SU-DHL-6 (cell line): Measurements from ENCODE around the gene TMOD1.

Experiments
- H2AFZ ChIP-seq: fragments of 200-600 bp; sonication (generic); 2 replicates; pipeline ENCODE4 v1.6.1; 2014; ENCODE audit warnings: low read depth, mild to moderate bottlenecking, moderate library complexity, mixed read lengths, antibody characterized with exemption, low read length; ENCODE audit not compliant: severe bottlenecking
- H3F3A ChIP-seq: fragments of 200-600 bp; shearing (Covaris generic); 2 replicates; pipeline ENCODE4 v1.6.0; 2016; ENCODE audit warnings: antibody characterized with exemption, mild to moderate bottlenecking; ENCODE audit not compliant: insufficient read depth
- H3K27ac ChIP-seq: fragments of 200-600 bp; sonication (generic); 2 replicates; pipeline ENCODE4 v1.5.1; 2016; ENCODE audit warnings: low read depth, mild to moderate bottlenecking, low read length, moderate library complexity, mixed read lengths
- H3K27me3 ChIP-seq: fragments of 200-600 bp; sonication (generic), shearing (Covaris generic); 2 replicates; pipeline ENCODE4 v1.6.0; 2014; ENCODE audit warnings: mild to moderate bottlenecking, low read length
- H3K36me3 ChIP-seq: fragments of 200-600 bp; sonication (generic); 2 replicates; pipeline ENCODE4 v1.6.1; 2014; ENCODE audit warnings: mild to moderate bottlenecking, low read length, mixed read lengths
- H3K4me2 ChIP-seq: fragments of 300-600, 200-600 bp; shearing (Covaris generic), sonication (generic); 2 replicates; pipeline ENCODE4 v1.6.0; 2014; ENCODE audit warnings: low read length, low read depth, mild to moderate bottlenecking; ENCODE audit not compliant: poor library complexity, severe bottlenecking
- H3K4me3 ChIP-seq: fragments of 200-600 bp; sonication (generic); 2 replicates; pipeline ENCODE4 v1.5.1; 2014; ENCODE audit warnings: antibody characterized with exemption, low read length, mild to moderate bottlenecking, mixed read lengths; ENCODE audit not compliant: insufficient read depth, poor library complexity, severe bottlenecking
- H3K79me2 ChIP-seq: fragments of 200-600 bp; sonication (generic); 2 replicates; pipeline ENCODE4 v1.6.1; 2014; ENCODE audit warnings: mild to moderate bottlenecking, low read length, moderate library complexity; ENCODE audit not compliant: insufficient read depth
- H3K9ac ChIP-seq: fragments of 200-600 bp; sonication (generic); 2 replicates; pipeline ENCODE4 v1.7.0; 2014; ENCODE audit warnings: mild to moderate bottlenecking, low read length
- H3K9me2 ChIP-seq: fragments of 200-600 bp; sonication (generic); replicated peaks from 2 replicates; pipeline ENCODE4 v1.6.1; 2014; ENCODE audit warnings: low read length; ENCODE audit not compliant: insufficient read depth
- H3K9me3 ChIP-seq: fragments of 200-600 bp; sonication (generic); 2 replicates; pipeline ENCODE4 v1.6.1; 2014; ENCODE audit warnings: low read length, mixed read lengths; ENCODE audit not compliant: insufficient read depth
- H4K20me1 ChIP-seq: fragments of 200-600 bp; sonication (generic); 2 replicates; pipeline ENCODE4 v1.6.1; 2014; ENCODE audit warnings: low read depth, mild to moderate bottlenecking, antibody characterized with exemption, low read length, moderate library complexity, mixed read lengths
- EZH2phosphoT487 ChIP-seq: fragments of 200-600 bp; sonication (generic), shearing (Covaris generic); conservative IDR thresholded peaks from 2 replicates; pipeline ENCODE4 v1.6.1; 2018; ENCODE audit warnings: mild to moderate bottlenecking, antibody characterized with exemption, low read length, moderate library complexity, mixed read lengths
- TF ChIP-seq, protein P1 (sequence below): fragments of 200-600 bp; sonication (generic); IDR thresholded peaks from one replicate; pipeline ENCODE4 v1.5.1; 2017; ENCODE audit warnings: antibody characterized with exemption, mild to moderate bottlenecking, low read length, moderate library complexity; ENCODE audit not compliant: insufficient read depth, poor library complexity, severe bottlenecking

The TMOD1 gene

DNA sequence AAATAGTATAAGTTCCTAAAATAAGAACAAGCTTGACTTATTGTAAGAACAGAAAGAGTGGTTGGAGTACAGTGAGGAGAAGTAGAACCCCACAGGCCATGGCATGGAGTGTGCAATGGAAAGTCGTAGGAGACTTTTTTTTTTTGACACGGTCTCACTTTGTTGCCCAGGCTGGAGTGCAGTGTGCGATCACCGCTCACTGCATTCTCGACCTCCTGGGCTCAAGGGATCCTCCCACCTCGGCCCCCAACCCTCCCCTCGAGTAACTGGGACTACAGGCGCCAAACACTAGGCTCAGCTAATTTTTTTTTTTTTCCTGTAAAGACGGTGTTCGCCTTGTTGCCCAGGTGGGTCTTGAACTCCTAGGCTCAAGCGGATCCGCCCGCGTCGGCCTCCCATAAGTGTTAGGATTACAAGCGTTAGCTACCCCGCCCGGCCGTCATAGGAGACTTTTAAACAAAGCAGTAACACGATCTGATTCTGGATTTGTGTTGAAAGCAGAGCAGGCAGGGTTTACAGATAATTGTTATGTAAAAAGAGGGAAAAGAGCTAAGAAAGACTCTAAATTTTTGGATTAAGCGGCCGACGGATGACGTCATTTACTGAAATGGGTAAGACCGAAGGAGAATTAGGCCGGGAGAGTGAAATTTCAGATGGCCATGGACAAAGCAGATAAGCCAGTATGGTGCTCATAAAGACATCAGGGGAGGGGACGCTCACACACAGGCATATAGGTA, 130.9 kb downstream of the TMOD1 start:
- Histone ChIP-seq H3F3A (no peaks in the 10 kb centered on the region), H2AFZ (peak overlapping the region; percentile 64), H3K9me2 (no peaks in the 10 kb centered on the region), H3K4me3 (peak overlapping the region; percentile 71), H3K27ac (peak overlapping the region; percentile 89), H3K9ac (peak overlapping the region; percentile 96), H3K9me3 (no peaks in the 10 kb centered on the region), H3K27me3 (no peaks in the 10 kb centered on the region), H3K36me3 (no peaks in the 10 kb centered on the region), H3K4me2 (peak overlapping the region; percentile 78), H4K20me1 (peaks cover 18% of the 10 kb centered on the region), H3K79me2 (peaks cover 84% of the 10 kb centered on the region)
- TF ChIP-seq, protein P1, sequence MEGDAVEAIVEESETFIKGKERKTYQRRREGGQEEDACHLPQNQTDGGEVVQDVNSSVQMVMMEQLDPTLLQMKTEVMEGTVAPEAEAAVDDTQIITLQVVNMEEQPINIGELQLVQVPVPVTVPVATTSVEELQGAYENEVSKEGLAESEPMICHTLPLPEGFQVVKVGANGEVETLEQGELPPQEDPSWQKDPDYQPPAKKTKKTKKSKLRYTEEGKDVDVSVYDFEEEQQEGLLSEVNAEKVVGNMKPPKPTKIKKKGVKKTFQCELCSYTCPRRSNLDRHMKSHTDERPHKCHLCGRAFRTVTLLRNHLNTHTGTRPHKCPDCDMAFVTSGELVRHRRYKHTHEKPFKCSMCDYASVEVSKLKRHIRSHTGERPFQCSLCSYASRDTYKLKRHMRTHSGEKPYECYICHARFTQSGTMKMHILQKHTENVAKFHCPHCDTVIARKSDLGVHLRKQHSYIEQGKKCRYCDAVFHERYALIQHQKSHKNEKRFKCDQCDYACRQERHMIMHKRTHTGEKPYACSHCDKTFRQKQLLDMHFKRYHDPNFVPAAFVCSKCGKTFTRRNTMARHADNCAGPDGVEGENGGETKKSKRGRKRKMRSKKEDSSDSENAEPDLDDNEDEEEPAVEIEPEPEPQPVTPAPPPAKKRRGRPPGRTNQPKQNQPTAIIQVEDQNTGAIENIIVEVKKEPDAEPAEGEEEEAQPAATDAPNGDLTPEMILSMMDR: no peak
- no peak for TF ChIP-seq EZH2phosphoT487

DNA sequence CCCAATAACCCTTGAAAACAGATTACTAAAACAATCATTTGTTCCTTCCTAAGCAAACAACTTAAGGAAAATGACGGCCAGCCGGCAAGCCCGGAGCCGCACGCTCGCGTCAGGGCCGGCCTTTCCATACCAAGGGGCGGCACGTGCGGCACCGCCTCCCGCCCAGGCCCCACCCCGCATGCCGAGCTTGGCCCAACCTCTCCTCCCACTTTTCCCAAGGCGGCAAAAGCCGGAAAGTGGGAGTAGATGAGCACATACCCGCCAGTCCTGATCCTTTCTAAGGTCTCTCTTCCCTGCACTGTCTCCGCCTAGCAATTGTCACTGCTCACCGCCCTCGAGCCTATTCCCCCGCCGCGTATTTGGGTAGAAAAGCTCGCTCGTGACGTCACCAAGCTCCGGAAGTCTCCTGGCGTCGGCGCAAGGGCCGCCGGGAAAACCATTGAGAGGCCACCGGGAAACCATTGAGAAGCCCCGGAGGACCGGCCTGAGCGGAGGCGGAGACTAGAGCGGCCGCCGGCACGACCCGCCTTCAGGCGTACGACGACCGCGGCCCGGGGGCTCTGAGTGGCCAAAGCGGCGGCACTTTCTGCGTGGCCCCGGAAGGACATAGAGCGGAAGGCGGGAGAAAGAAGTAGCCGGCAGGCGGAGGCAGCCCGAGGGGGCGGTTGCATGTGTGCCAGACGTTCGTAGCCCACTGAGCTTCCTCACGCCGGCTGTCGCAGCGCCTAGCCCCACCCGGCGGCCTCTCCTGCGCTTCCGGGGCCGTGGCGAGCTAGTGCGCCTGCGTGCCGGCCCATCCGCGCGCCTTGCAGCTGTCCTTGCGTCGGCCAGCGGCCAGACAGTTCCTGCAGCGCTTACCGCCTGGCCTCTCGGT, 131.8 kb downstream of the TMOD1 start, which contains the start of the genes NCBP1 and TSTD2:
Gene NCBP1 (plus strand): TSS at position 837 of the 874 bp plus-strand sequence. CDS start 61 bp downstream, outside the sequence.
Gene TSTD2 (minus strand): TSS at position 384 of the 874 bp plus-strand sequence. CDS start 5,806 bp downstream, outside the sequence.
- Histone ChIP-seq H3K4me2 (peak within 1 kb of the TSS; percentile 86), H3K4me3 (peak within 1 kb of the TSS; percentile 95), H3K9me2 (no peaks in the 10 kb centered on the region), H4K20me1 (peaks cover 18% of the 10 kb centered on the region), H3K9me3 (no peaks in the 10 kb centered on the region), H3K27me3 (no peaks in the 10 kb centered on the region), H3F3A (no peaks in the 10 kb centered on the region), H3K36me3 (no peaks in the 10 kb centered on the region), H3K9ac (peak within 1 kb of the TSS; percentile 96), H3K27ac (peak within 1 kb of the TSS; percentile 89), H2AFZ (peak within 1 kb of the TSS; percentile 67), H3K79me2 (peaks cover 84% of the 10 kb centered on the region)
- no peak for TF ChIP-seq EZH2phosphoT487
- TF ChIP-seq, protein P1: no peak

DNA sequence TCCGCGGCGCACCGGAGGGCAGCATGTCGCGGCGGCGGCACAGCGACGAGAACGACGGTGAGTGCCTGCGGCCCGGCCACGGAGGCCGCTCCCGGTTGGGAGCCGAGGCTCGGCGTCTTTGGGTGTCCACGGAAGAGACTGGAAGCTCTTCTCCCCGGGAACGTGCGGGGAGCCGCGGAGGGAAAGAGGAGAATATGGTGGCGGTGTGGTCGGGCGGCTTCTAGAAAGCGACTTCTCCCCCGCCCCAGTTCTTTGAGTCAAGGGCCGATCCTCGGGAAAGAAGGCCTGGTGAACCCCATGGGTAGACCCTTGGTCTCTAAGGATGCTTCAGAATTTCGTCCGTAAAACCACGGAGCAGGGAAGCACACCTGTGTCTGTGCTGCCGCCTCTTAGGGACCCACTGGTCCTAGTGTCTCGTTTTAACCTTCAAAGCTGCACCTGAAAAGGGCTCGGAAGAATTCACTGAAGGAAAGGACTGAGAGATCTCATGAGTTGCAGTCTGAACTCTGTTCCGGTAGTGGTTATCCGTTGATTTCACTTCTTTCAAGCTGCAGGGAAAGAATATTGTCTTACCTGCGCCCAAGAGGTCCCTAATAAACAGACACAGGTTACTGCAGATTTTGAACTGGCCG, 132.5 kb downstream of the TMOD1 start:
- Histone ChIP-seq H3K79me2 (peaks cover 86% of the 10 kb centered on the region), H4K20me1 (peaks cover 20% of the 10 kb centered on the region)

More for the DNA sequence above, 132.5 kb downstream of the TMOD1 start:
- Histone ChIP-seq H3F3A (no peaks in the 10 kb centered on the region), H3K4me2 (peak overlapping the region; percentile 86), H3K36me3 (no peaks in the 10 kb centered on the region), H3K27me3 (no peaks in the 10 kb centered on the region), H3K4me3 (peak overlapping the region; percentile 95), H3K9ac (peak overlapping the region; percentile 96), H3K9me3 (no peaks in the 10 kb centered on the region), H3K27ac (peak overlapping the region; percentile 89), H3K9me2 (no peaks in the 10 kb centered on the region), H2AFZ (peak overlapping the region; percentile 67)
- TF ChIP-seq EZH2phosphoT487: no peak
- TF ChIP-seq, protein P1: no peak
